ENCODE data around the gene PDE6H.

PDE6H gene

DNA sequence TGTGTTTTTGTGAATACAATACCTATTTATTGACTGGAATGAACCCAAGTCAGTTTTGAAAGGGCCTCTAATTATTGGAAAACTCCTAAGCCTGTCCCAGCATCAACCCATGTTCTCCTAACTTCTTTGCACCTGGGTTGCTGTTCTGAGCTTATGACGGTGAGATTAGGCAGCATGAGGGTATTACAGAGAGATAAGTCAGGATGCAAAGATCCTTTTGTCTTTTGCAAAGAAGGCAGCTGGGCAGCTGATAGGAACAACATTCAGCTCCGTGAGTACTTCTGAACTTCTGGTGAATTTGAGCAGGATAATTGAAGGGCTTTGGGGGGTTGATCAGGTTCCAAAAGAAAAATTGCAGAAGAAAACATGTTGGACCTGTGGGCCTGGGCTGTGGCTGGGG, at the start of gene PDE6H:
Gene PDE6H, plus strand, starts transcription at position 227 of the 400 bp plus-strand sequence. CDS start 4,971 bp downstream, outside the sequence.
- no peak for DNase-seq (ENCODE audit: low read depth in 2 of 2)

DNA sequence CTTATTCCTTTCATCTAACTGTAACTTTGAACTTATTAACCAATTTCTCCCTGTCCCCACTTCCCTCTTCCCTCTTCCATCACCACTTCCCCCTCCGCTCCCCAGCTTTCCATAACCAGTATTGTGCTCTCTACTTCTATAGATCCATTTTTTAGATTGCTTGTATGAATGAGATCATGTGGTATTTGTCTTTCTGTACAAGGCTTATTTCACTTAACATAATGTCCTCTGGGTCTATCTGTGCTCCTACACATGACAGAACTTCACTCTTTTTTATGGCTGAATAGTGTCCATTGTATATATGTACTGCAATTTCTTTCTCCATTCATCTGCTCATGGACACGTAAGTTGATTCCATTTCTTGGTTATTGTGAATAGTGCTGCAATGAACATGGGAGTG, 48.9 kb upstream of the PDE6H start:
- no peak for DNase-seq (ENCODE audit: low read depth in 2 of 2)

DNA sequence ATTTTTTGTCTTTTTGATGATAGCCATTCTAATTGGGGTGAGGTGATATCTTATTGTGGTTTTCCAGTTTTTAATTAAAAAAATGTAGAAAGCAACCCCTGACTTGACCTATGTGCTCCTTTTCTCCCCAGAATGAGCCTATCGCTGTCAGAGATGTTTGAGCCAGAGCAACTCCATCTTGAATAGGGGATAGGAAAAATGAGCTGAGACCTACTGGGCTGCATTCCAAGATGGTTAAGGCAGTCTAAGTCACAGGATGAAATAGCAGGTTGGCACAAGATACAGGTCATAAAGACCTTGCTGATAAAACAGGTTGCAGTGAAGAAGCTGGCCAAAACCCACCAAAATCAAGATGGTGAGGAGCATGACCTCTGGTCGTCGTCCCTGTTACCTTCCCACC, 48.3 kb upstream of the PDE6H start:
- DNase-seq (ENCODE audit: low read depth in 2 of 2) = no peak

DNA sequence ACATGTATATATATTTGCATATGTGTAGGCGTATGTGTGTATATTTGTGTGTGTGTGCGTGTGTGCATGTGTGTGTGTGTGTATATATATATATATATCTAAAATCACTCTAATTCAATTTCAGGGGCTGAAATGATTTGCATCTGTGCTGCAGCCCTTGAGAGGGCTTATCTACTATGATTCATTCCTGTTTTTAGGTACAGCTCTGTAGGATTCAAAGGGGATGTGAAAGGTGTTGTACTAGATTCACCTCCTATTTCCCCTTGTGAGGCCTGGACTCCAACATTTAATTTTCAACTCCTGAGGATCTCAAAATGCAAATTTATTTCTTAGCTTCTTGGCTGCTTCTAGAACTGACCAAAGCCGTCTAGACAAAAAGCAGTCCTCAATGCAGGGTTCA, 45.6 kb upstream of the PDE6H start:
- DNase-seq (ENCODE audit: low read depth in 2 of 2) = no peak

DNA sequence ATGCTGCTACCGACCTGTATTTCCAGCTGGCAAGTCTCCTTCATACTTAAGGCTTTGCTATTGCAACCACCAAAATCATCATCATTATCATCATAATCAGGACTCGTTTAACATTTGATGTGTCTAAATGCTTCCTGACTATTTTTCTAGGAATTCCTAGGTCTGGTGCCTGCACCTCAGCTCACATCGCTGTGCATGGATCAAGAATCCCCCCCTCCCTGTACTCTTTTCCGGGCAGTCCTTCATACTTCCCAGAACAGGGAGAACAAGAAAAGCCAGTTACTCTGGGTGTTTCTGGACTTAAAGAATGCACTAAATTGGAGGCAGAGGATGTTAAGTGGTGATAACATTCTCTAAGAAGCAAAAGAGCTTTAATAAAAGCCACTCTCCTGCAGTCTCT, 43.9 kb upstream of the PDE6H start:
- no peak for DNase-seq (ENCODE audit: low read depth in 2 of 2)

DNA sequence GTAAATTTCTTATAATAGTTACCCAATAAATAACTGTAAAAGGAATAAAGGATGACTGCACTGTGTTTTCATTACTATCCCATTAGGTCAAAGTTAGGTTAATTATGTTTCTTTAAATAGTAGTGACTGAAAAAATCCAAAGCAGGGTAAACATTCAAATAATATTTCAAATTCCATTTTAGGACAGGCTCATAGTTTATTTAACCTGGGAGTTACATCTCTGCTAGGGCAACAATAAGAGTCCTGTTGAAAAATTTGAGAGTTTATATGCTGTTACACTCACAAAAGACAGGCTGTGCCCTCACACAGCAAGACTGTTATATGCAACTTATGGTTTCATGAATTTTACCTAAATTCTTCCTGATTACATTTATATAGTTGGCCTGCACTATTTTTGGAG, 42.5 kb upstream of the PDE6H start:
- DNase-seq (ENCODE audit: low read depth in 2 of 2) = no peak

DNA sequence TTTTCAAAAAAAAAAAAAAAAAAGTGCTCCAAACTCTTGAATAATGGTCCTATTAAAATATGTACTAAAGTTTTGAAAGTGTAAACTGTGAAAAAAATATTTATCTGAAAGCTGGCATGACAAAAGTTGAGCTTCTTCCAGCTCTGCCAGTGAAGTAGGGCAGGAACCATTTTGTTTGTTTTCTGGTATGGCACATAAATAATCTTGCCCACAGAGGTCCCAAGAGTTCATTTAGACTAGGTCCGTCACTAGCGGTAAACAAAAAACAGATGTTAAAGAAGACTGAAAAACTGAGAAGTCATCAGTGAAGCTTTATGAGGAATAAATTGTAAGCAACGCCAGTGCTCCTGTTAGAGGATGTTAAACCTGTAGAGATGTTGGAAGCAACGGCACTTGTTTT, 41.5 kb upstream of the PDE6H start:
- no peak for DNase-seq (ENCODE audit: low read depth in 2 of 2)

DNA sequence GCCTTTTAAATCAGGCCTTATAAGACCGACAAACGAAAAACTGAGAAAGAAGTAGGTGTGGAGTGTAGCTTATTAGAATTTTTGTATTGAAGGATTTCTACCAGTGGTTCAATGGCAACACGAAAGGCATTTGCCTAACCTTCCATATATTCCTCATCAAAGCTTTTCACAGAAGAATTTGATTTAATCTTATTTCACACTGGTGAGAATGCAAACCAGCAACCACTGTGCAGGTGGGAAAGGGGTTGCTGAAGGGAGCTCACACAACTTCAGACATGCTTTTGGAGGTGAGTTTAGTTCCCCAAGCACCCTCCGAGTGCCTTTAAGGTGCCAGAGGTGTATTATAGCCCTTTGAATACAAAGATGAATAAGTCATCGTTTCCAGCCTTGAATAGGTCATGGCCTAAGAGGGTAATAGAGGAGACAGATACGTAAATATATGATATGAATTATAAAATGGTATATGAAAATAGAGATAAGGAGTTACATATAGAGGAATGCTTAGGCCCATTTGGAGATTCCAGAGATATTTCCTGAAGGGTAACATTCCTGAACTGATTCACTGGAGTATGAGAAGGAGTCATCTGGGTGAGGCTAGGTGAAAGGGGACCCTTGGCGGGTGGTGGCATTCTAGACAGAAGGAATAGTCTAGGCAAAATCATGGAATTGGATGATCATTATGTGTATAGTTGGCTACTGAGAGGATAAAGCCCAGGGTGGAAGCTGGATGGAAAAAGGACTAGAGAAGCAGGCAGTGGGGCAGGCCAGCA, 40.9 kb upstream of the PDE6H start:
- no peak for DNase-seq (ENCODE audit: low read depth in 2 of 2)

DNA sequence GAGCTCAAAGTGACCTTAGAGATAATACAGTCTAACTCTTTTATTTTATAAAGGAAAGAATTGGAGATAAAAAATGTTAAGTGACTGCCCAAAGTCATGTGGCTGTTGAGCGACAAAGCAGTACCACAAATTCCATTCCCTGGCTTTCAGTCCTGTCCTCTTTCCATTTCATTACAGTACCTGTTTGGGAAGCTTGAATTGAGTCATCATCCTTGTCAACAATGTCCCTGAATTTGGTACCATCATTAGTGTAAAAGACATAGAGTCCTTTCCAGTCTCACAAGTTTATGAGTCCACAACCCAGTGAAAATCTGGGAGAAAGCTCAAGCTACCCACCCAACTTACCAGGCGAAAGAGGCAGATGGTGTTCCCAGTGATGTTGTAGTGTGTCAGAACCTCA, 38.3 kb upstream of the PDE6H start:
- DNase-seq (ENCODE audit: low read depth in 2 of 2) = no peak

DNA sequence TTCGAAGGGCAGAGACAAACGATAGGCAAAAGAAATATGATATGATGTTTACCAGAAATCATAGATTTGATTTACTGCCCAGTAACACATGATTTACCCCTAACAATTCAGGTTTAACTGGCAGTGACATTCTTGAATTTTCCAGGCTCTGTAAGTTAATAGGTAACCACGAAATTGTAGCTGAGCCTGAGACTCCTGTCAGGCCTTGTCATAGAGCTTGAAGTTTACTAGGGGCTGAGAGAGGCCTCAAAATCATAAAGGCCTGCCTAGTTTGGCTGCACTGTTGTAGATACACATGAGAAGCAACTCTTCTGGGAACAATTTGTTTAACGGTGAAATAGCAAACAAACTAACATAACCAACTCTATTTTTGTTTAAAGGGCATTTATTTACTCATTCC, 37.8 kb upstream of the PDE6H start:
- DNase-seq (ENCODE audit: low read depth in 2 of 2) = no peak

DNA sequence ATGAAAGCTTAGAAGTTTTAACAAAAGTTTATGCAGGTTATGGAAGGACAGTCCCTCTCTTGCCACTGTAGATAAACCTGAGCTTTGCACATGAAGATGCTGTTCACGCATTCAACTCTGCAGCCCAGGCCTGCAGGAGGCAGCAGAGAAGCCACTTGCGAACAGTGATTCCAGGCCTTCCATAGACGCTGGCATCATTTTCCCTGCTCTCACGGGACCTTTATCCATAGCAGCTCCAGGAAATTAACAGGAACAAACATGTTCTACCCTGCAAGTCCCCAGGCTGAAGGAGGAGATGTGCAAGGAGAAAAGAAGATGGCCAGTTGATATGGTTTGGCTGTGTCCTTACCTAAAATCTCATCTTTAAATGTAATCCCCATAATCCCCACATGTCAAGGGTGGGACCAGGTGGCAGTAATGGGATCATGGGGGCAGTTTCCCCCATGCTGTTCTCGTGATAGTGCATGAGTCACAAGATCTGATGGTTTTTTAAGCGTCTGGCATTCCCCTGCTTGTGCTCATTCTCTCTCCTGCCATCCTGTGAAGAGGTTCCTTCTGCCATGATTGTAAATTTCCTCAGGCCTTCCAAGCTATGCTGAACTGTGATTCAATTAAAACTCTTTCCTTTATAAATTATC, 36.5 kb upstream of the PDE6H start:
- DNase-seq (ENCODE audit: low read depth in 2 of 2) = no peak

DNA sequence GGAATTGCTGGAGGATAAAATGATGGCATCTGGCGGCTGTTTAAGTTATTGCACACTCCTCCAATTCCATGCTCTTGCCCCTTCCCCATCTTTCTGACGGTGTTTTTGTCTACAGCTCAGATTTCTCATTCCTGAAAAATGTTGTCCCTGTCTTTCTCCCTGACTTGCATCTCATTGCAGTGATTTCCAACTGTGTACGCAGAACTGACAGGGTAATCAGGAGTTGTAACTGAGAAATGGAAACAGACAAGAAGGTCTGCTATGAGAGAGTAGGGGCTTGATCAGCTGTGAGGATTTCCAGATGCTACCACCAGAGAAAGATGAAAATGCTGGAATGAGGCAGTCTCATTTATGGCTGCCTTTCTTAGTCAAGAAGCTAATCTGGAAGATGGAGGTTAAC, 35.8 kb upstream of the PDE6H start:
- no peak for DNase-seq (ENCODE audit: low read depth in 2 of 2)

DNA sequence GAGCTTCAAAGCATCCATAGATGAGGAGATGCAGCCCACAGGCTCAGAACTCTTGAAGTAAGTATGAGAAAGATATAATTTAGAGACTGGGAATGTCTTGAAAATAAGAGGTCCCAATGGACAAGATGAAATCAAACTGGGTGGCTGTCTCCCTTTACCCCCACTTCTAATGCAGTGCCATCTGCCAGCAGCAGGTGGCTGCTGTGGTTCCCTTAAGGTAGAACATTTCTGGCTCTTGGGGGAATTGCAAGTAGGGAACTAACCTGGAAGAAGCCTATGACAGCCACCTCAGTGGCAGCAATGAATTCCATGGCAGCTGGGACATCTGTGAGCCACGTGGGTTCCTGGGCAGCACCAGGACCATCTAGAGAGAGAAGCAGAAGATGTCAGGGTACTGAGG, 35.2 kb upstream of the PDE6H start:
- DNase-seq (ENCODE audit: low read depth in 2 of 2) = no peak

DNA sequence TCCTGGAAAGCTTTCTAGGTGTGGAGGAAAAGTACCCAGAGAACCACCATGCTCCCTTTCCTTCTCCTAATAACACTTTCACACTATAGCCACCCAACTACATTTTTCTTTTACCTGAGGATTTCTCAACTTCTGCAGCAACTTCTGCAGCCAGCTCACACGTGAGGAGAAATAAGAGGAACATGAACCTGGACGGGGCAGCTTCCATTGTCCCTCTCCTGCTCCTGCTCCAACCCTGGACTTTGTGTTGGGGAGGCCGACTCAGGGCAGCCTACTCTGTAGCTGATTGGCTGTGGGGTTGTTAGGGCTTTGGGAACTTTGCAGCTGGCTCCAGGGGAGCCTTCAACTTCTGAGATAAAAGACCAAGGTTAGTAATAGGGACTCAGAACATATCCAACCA, 34.5 kb upstream of the PDE6H start, which contains the start of gene ERP27:
Gene ERP27, minus strand, starts transcription at position 237 of the 400 bp plus-strand sequence. Its CDS starts 29 bp downstream, at position 208.
- DNase-seq (ENCODE audit: low read depth in 2 of 2) = no peak

DNA sequence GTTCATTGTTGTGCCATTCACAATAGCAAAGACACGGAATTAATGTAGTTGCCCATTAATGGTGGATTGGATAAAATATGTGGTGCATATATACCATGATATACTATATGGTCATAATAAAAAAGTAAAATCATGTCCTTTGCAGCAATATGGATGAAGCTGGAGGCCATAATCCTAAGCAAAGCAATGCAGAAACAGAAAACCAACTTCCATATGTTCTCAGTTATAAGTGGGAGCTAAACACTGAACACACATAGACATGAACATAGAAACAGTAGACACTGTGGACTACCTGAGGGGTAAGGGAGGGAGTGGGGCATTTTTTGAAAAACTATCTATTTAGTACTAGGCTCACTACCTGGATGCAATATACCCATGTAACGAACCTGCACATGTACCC, 31.5 kb upstream of the PDE6H start:
- DNase-seq (ENCODE audit: low read depth in 2 of 2) = no peak

DNA sequence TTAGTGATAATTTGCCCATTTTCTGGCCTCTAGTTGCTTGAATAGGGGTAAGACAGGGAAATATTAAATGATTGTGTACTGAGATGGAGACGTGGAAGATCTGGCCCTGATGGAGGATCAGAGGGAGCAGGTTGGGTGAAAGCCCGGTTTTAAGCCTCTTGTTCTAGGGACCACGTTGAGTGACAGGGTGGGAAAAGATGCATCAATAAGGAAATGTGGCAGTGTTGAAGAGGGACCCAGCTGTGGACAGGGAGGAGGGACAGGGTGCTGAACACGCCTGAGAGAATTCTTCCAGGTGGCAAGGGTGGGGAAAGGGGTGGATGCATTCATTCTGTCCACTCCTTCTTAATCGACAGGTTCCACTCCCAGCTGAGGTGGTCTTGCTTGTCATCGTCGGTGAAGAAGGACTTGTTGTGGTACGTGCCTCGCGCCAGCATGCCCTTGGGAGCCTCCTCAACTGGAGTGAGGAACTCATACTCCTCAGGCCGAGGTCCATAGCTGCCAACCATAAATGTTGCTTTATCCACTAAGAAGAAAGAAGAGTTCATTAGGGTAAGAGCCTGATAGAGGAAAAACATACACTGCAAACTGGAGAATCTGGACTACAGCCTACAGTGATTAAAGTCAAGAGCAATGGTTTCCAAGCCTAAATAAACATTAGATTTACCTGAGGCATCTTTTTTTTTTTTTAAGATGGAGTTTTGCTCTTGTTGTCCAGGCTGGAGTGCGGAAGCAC, 30.5 kb upstream of the PDE6H start:
- no peak for DNase-seq (ENCODE audit: low read depth in 2 of 2)

DNA sequence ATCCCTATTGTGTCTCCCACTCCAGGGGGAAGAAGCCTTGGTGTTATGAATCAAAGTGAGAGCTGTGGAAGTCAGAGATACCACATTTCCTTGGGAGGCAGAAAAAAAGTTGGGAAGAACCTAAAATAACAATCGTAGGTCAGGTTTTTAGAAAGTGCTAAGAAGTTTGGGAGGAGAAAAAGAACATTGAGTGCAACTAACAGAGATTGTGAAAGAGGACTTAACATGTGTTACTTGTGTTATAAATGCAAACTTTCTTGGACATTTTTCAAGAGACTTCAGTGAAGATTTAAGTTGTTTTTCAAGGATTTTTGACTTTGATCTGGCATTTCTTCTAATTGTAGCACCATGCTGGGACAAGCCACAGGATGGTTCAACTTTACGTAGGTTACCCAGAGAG, 26.7 kb upstream of the PDE6H start:
- no peak for DNase-seq (ENCODE audit: low read depth in 2 of 2)

DNA sequence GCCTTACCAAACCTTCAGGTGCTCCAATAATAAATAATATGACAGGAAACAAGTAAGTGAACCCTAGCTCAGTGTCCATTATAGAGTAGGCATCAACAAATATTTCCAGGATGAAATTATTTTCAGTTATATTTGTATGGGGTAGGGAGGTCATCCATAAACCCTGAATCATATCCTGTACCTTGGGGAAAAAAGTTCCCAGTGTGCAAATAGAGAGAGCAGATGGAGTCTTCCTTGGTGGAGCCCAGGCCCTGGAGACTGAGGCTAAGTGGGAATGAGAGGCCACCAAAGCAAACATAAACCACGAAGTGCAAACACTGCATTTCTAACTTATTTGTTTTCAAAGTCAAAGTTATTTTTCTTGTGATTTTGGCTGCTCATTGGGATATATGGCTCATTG, 26.0 kb upstream of the PDE6H start:
- DNase-seq (ENCODE audit: low read depth in 2 of 2) = no peak

DNA sequence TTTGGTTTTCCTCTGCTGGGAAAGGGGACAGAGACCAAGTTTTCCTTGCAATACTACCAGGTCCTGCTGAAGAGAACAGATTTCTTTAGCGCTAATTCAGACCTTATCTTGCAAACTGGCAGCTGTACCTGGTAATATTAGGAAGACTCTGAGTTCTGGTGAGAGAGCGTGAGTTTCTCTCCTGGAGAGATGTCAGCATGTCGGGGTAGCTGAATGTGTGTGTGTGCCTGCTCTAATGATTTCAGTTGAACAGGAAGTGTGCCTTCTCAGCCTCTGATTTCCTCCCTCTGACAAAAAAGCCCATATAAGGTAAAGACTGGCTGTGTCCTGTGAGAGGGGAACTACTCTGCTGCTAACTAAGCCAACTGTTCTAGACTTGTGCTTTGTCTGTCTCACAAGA, 24.2 kb upstream of the PDE6H start:
- peak in 1 of 2 donors; percentile 38 for DNase-seq (ENCODE audit: low read depth in 2 of 2)

DNA sequence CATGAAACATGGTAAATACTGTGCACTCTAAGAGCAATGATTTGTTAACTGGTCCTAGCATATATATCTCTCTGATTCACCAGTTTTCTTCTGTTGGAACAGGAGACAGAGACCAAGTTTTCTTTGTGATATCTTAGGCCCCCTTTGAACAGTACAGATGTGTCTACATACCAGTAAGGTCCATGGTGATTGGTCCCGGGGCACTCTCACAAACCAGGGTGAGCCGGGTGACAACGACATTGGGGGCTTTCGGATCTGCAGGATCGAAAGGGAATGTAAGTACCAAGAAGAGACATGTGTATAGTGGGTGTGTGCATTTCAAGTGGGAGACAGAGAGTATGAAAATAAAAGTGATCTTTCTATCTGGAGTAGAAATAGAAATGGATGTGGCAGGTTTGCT, 23.2 kb upstream of the PDE6H start:
- DNase-seq (ENCODE audit: low read depth in 2 of 2) = no peak

DNA sequence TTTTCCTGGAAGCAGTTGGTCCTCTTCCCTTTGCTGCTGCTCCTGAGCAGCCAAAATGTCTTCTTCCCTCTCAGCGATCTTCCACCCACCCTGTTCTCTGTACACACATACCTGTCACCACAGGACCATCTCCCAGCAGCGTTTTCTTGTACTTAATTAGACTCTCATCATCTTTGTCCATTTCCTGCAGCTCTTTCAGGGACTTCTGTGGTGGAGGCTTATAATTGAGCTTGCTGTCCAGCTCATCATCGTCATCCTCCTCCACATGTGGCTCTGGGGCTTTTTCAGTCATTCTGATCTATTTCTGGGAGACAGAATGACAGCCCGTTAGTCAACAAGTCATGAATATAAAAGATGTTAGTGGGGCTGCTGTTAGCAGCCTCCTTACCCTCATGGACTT, 22.4 kb upstream of the PDE6H start:
- no peak for DNase-seq (ENCODE audit: low read depth in 2 of 2)

DNA sequence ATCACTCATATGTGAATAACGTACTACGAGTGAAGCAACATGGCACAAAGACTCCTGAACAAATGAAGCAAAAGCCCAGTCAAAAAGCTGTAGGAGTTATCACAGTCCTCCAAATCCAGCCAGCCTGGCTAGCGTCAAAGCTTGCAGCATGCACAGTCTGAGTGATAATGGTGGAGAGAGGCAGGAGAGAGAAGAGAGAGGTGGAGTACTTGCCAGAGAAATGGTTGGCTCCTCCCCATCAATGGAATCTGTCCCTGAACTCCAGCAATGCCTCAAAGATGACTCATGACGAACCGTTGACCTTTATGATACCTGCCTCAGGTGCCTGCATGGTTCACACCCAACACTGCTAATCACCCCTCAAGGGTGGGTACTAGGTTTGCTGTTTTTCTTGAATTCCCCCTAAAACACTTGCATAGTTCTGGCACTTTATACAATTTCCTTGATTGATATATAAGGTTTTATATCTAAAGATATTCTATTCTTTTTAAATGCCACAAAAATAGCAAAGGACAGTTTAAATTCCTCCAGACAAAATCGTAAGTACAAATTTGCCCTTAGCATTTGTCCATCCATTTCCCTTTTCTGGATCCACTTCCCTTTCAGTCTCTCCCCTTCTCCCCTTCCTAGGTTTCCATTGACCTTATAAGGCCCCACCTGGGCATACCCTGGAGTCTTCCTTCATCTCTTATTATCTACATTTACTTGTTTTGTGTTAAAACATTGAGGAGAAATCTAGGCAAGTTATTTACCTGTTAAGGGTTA, 21.7 kb upstream of the PDE6H start:
- no peak for DNase-seq (ENCODE audit: low read depth in 2 of 2)

All from stimulated activated CD4-positive, alpha-beta T cell treated with anti-CD3 and anti-CD28 coated beads, Interleukin-1b, Interleukin-23, amount 100 ng/mL, for 1 hour (primary cell).